Ovary (tissue), 9 donors: ENCODE data around the gene EBF3. TPM values are rescaled to one million over a fixed set of nuclear protein-coding genes. Genes with fewer than 3 reads are reported as not detected.

Experiments
- DNase-seq, 5 donors: peaks; one replicate each; pipeline ENCODE4 v3.0.0-alpha.2; 2019 to 2020
- H3K27ac ChIP-seq, 2 donors: fragments of 200-600 bp; one replicate each; pipeline versions ENCODE4 v1.5.1 to v1.8.0; 2019 to 2022
- H3K27me3 ChIP-seq: fragments of 200-600 bp; one replicate; pipeline ENCODE4 v1.8.0; 2022
- H3K36me3 ChIP-seq: fragments of 200-600 bp; sonication (generic); one replicate; pipeline ENCODE4 v1.5.1; 2019
- H3K4me1 ChIP-seq: one replicate; pipeline ENCODE4 v1.8.1; 2013; ENCODE audit warnings: mild to moderate bottlenecking, moderate library complexity; ENCODE audit not compliant: insufficient read depth
- H3K4me3 ChIP-seq: fragments of 200-600 bp; sonication (generic); one replicate; pipeline ENCODE4 v1.5.1; 2017
- H3K9me3 ChIP-seq, 2 donors: fragments of 200-600 bp in 1 of 2; sonication (generic) in 1 of 2; one replicate each; pipeline versions ENCODE4 v1.5.1 to v1.8.1; 2013 to 2019; ENCODE audit warnings: mild to moderate bottlenecking in 1 of 2, moderate library complexity in 1 of 2
- EP300 ChIP-seq: sonication (generic); formaldehyde crosslinking; IDR thresholded peaks from one replicate; pipeline ENCODE4 v1.6.1; 2017; ENCODE audit warnings: antibody characterized with exemption
- POLR2A ChIP-seq: fragments of 450-650 bp; IDR thresholded peaks from one replicate; pipeline ENCODE4 v1.6.1; 2017; ENCODE audit warnings: antibody characterized with exemption, mild to moderate bottlenecking, moderate library complexity
- WGBS, 3 donors: extraction: QIAGEN DNeasy Blood & Tissue Kit in 1 of 3; methylation state at CpG; one replicate each; pipeline versions ENCODE4 v1.1.5 to v1.1.7; 2013 to 2017; 5-methylcytosine and 5-hydroxymethylcytosine counted together
- intact Hi-C, 4 donors: fragments of 100-400 bp; cut with DNase I; formaldehyde crosslinking; loops; one replicate each; pipeline versions ENCODE4 v1.11.0 to v1.15.1; 2022 to 2023
- polyA plus RNA-seq, 2 donors: library from polyadenylated mRNA; stranded (reverse); fragments of 200-250 nt in 1 of 2; fragments of 350-450 nt in 1 of 2; fragmentation: Illumina TruSeq in 1 of 2; extraction: RNeasy Lipid Tissue Mini Kit (QIAGEN cat#74804) in 1 of 2; gene quantifications; one replicate each; pipeline ENCODE4 v1.2.3, GENCODE V29; 2013 to 2014
- total RNA-seq, 7 donors: library from RNA; depleted of rRNA in 2 of 7; stranded (reverse); fragments of >200 nt in 2 of 7; fragmentation: NEBNext Ultra II Directional in 3 of 7; extraction: Animal tissue kit (Norgen Biotek cat#: 25700) in 3 of 7; gene quantifications; one replicate each; pipeline versions ENCODE4 v1.1.0 to v1.2.4, GENCODE V29; 2016 to 2023
- TF ChIP-seq, protein P1 (sequence below), 3 donors: fragments of 450-650 bp in 2 of 3; fragments of 200-600 bp in 1 of 3; IDR thresholded peaks; one replicate each; pipeline versions ENCODE4 v1.5.1 to v1.8.0; 2016 to 2022; ENCODE audit warnings: antibody characterized with exemption in 3 of 3, mild to moderate bottlenecking in 1 of 3
- donor health status: DM: no; HTN: no; CAD: no; lungs with moderate emphysema.
- donor health status: DM: no; HTN: no; CAD: no.
- donor health status: Bipolar disorder and iron deficiency.
- donor health status: DM: yes; HTN: yes; CAD: no.
- donor health status: DM: no; HTN: no; CAD: no.
- donor health status: DM: yes; HTN: yes; CAD: no.

EBF3 gene
- total and polyA plus RNA-seq, 9 donors, result 0.15 to 3.6 (median 0.79) TPM

DNA sequence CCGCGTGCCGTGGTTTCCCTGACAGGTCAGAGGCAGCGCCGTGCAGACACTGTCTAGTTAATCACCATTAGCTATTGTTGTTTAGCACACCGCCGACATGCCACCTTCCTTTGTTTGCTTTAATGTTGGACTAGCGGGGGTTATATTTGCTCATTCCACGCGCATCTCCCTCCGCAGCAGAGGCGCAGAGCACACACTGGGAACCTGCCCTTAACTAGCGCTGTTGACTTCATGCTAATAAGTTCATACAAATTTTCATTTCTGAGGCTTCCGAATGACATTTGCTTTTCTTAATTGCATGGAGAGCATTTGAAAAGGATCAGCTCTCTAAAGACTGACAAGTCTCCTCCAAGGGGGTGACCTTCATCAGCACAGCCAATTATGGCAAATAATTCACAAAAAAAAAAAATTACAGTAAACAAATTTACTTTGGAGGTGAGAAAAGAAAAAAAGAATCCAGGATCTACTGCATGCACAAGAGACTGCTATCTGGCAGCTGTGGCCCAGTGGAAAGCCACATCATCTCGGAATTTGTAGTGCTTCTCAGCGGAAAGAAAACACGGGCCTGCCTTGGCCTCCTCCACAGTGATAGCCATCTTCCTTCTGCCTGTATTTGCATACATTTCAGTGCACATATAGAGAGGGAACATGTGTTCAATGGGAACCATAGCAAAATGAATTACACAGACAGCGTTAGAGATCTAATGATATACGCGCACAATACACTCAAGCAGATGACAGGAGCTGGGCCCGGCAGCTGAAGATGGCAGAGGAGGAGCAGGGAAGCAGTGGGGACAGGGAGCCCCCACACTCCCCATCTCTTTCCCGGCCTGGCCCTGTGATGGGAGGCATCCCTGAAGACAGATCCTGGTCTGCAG lies 94.2 kb downstream of the EBF3 start:
- no peak overlapping the region for H3K27ac ChIP-seq
- intact Hi-C loops, result no loop called here
- H3K9me3 ChIP-seq, result no peaks in the 10 kb centered on the region
- DNase-seq, result no peak
- no peaks in the 10 kb centered on the region for H3K36me3 ChIP-seq
- no peaks in the 10 kb centered on the region for H3K27me3 ChIP-seq
- no peaks in the 10 kb centered on the region for H3K4me1 ChIP-seq
- TF ChIP-seq POLR2A (no peak), EP300 (no peak)
- TF ChIP-seq, protein P1, sequence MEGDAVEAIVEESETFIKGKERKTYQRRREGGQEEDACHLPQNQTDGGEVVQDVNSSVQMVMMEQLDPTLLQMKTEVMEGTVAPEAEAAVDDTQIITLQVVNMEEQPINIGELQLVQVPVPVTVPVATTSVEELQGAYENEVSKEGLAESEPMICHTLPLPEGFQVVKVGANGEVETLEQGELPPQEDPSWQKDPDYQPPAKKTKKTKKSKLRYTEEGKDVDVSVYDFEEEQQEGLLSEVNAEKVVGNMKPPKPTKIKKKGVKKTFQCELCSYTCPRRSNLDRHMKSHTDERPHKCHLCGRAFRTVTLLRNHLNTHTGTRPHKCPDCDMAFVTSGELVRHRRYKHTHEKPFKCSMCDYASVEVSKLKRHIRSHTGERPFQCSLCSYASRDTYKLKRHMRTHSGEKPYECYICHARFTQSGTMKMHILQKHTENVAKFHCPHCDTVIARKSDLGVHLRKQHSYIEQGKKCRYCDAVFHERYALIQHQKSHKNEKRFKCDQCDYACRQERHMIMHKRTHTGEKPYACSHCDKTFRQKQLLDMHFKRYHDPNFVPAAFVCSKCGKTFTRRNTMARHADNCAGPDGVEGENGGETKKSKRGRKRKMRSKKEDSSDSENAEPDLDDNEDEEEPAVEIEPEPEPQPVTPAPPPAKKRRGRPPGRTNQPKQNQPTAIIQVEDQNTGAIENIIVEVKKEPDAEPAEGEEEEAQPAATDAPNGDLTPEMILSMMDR (IDR thresholded peaks at IDR 0.05), result no peak
- WGBS, 3 donors, result 93 to 94% (median 94%) methylated on average over 22 of the region's 22 CpGs
- no peak overlapping the region for H3K4me3 ChIP-seq

DNA sequence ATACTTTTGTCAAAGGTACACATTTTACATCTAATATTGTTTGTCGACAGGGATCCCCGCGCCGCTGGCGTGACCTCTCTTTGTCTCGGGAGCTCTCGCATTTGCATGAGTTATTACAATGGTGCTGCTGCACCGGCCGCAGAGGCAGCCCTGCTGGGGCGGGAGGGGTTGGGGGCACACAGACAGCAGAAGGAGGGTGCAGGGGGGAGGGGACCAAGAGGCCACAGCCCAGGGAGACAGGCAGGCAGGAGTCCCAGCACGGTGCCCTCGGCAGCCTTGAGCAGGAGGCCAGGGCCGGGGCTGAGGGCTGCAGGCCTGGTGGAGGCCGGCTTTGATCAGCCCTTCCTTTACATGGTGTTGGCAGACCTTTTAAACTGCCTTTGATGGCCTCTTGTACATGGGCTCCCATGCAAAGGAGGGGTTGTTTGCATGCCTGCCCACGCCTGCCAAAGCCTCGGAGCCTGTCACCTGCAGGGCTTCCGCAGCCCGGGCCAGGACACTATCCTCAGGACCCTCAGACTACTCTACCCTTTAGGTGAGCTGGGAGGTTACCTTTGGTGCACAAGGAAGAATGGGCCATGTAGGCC lies 95.5 kb downstream of the EBF3 start:
- Histone ChIP-seq H3K9me3 (no peaks in the 10 kb centered on the region), H3K4me3 (no peak overlapping the region), H3K27ac (no peak overlapping the region), H3K36me3 (no peaks in the 10 kb centered on the region), H3K4me1 (no peaks in the 10 kb centered on the region), H3K27me3 (no peaks in the 10 kb centered on the region)
- TF ChIP-seq EP300 (no peak), POLR2A (no peak)
- TF ChIP-seq, protein P1 (IDR thresholded peaks at IDR 0.05), result no peak
- intact Hi-C loops, result no loop called here
- DNase-seq, result no peak
- 76 to 79% (median 76%) methylated on average over 18 of the region's 18 CpGs for WGBS, 3 donors

DNA sequence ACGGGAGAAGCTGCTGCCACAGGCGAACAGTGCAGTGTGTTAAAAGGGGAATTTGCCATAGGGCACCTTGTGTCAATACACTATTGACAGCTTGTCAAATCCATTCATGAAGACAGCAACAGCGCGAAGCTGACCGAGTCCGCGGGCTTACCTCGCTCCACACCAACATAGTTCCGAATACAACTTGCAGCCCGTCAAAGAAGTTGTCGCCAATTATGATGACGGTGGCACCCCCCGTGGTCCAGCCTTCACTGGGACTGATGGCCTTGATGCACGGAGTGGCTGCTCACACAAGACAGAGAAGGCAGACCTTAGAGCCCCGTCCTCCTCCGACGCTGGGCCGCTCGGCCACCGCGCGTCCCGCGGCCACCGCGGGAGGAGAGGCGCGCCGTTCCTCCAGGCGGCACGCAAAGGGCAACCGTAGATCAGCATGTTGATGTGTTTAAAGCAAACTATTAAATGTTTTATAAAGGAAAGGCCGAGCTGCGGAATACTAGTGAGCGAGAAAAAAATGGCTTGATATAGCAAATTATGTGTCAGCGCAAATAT lies 96.4 kb downstream of the EBF3 start:
- Histone ChIP-seq H3K27me3 (no peaks in the 10 kb centered on the region), H3K4me1 (no peaks in the 10 kb centered on the region), H3K27ac (no peak overlapping the region), H3K36me3 (no peaks in the 10 kb centered on the region), H3K4me3 (no peak overlapping the region), H3K9me3 (no peaks in the 10 kb centered on the region)
- TF ChIP-seq, protein P1 (IDR thresholded peaks at IDR 0.05), result no peak
- no peak for TF ChIP-seq POLR2A
- no peak for TF ChIP-seq EP300
- intact Hi-C loops, result no loop called here
- no peak for DNase-seq
- 96 to 98% (median 96%) methylated on average over 36 of the region's 36 CpGs for WGBS, 3 donors

DNA sequence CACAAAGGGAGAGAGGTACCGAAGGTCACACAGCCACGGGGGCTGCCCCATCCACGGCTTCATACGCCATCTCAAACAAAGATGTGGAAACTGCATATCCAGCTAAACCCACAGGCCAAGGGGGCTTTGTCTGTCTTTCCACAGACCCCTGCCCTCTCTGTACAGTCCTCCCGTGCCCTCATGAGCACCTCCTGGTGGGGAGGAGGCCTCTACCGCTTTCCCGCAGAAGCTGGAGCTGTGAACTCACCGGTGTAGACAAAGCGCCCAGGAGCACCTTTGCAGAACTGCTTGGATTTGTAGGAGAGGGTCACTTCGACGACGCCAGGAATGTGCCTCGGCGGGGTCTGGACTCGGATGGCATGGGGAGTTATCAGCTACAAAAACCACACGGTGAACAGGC lies 97.2 kb downstream of the EBF3 start:
- Histone ChIP-seq H3K27me3 (no peaks in the 10 kb centered on the region), H3K4me1 (no peaks in the 10 kb centered on the region), H3K27ac (no peak overlapping the region), H3K36me3 (no peaks in the 10 kb centered on the region), H3K4me3 (no peak overlapping the region), H3K9me3 (no peaks in the 10 kb centered on the region)
- WGBS, 3 donors, result 90 to 94% (median 91%) methylated on average over 16 of the region's 16 CpGs
- TF ChIP-seq, protein P1 (IDR thresholded peaks at IDR 0.05), result no peak
- TF ChIP-seq EP300 (no peak), POLR2A (no peak)
- no peak for DNase-seq
- intact Hi-C loops, result no loop called here
